IMR-90 (cell line): ENCODE results near the gene NCS1. TPM values are rescaled to one million over a fixed set of nuclear protein-coding genes. Genes with fewer than 3 reads are reported as not detected.

Source experiments
- ATAC-seq: fragments of 200-7000 bp; cut with Tn5 transposase; 2 replicates; pipeline ENCODE4 v1.9.1; 2020; ENCODE audit warnings: low read depth, mild to moderate bottlenecking, moderate library complexity
- BruUV-seq: library from RNA; stranded (reverse); fragments of 400-500 nt; replicated peaks from 2 replicates; lab custom pipeline; 2021; lab: Mats Ljungman, UMichigan
- CTCF ChIA-PET: fragments of 300-600 bp; formaldehyde crosslinking; extraction: SDS; loops from one replicate; lab custom pipeline; 2021; ENCODE audit warnings: antibody characterized with exemption; lab: Yijun Ruan, JAX
- POLR2A ChIA-PET: fragments of 300-600 bp; sonication (Branson Sonifier 250); formaldehyde crosslinking; loops from one replicate; lab custom pipeline; 2022; ENCODE audit warnings: antibody characterized with exemption; ENCODE audit not compliant: unreplicated experiment; lab: Charles Lee
- DNase-seq: peaks from one replicate; pipeline ENCODE4 v3.0.0; 2013
- H2AFZ ChIP-seq: replicated peaks from 2 replicates; pipeline ENCODE3; 2013; ENCODE audit warnings: low read length, mild to moderate bottlenecking; ENCODE audit not compliant: poor library complexity
- H2AK5ac ChIP-seq: 2 replicates; pipeline ENCODE4 v1.6.1; 2013; ENCODE audit warnings: low read depth, low read length, inconsistent platforms
- H2AK9ac ChIP-seq: replicated peaks from 2 replicates; pipeline ENCODE3; 2013; ENCODE audit warnings: mild to moderate bottlenecking, low read depth, low read length, moderate library complexity; ENCODE audit not compliant: poor library complexity
- H2BK120ac ChIP-seq: 2 replicates; pipeline ENCODE4 v1.6.1; 2013; ENCODE audit warnings: low read depth, low read length, inconsistent platforms
- H2BK15ac ChIP-seq: 3 replicates; pipeline ENCODE4 v1.6.1; 2013; ENCODE audit warnings: low read depth, low read length, inconsistent platforms
- H2BK20ac ChIP-seq: 2 replicates; pipeline ENCODE4 v1.6.1; 2013; ENCODE audit warnings: low read depth, mild to moderate bottlenecking, inconsistent platforms, low read length, moderate library complexity
- H2BK5ac ChIP-seq: 2 replicates; pipeline ENCODE4 v1.6.1; 2013; ENCODE audit warnings: mild to moderate bottlenecking, low read depth, low read length, inconsistent platforms; ENCODE audit not compliant: poor library complexity, severe bottlenecking
- H3K14ac ChIP-seq: replicated peaks from 2 replicates; pipeline ENCODE4 v1.6.1; 2013; ENCODE audit warnings: low read depth, low read length, inconsistent platforms
- H3K18ac ChIP-seq: 2 replicates; pipeline ENCODE4 v1.6.1; 2013; ENCODE audit warnings: low read depth, low read length, control low read depth
- H3K23ac ChIP-seq: 2 replicates; pipeline ENCODE4 v1.6.1; 2013; ENCODE audit warnings: low read depth, low read length, inconsistent platforms
- H3K27ac ChIP-seq: 2 replicates; pipeline ENCODE4 v1.5.1; 2013; ENCODE audit warnings: mild to moderate bottlenecking, control low read depth, low read length; ENCODE audit not compliant: insufficient read depth
- H3K27me3 ChIP-seq: 2 replicates; pipeline ENCODE4 v1.6.1; 2013; ENCODE audit warnings: low read length; ENCODE audit not compliant: control insufficient read depth, insufficient read depth
- H3K36me3 ChIP-seq: 2 replicates; pipeline ENCODE4 v1.6.1; 2013; ENCODE audit warnings: low read length, mixed read lengths; ENCODE audit not compliant: control insufficient read depth, insufficient read depth
- H3K4ac ChIP-seq: 2 replicates; pipeline ENCODE4 v1.6.1; 2013; ENCODE audit warnings: low read depth, low read length, inconsistent platforms
- H3K4me1 ChIP-seq: 2 replicates; pipeline ENCODE4 v1.6.1; 2013; ENCODE audit warnings: low read length, mixed read lengths; ENCODE audit not compliant: control insufficient read depth, insufficient read depth
- H3K4me2 ChIP-seq: 2 replicates; pipeline ENCODE4 v1.6.1; 2013; ENCODE audit warnings: low read depth, mild to moderate bottlenecking, control low read depth, low read length, moderate library complexity
- H3K4me3 ChIP-seq: 2 replicates; pipeline ENCODE4 v1.5.1; 2013; ENCODE audit warnings: low read depth, mild to moderate bottlenecking, control low read depth, low read length, moderate library complexity; ENCODE audit not compliant: insufficient read depth
- H3K56ac ChIP-seq: 2 replicates; pipeline ENCODE4 v1.6.1; 2013; ENCODE audit warnings: low read length, inconsistent platforms; ENCODE audit not compliant: insufficient read depth; ENCODE audit errors: extremely low read depth
- H3K79me1 ChIP-seq, 2 experiments: 2 replicates each; pipeline ENCODE4 v1.6.1; 2013; ENCODE audit warnings: low read length in 2 of 2, inconsistent platforms in 1 of 2, low read depth in 1 of 2
- H3K9ac ChIP-seq: 2 replicates; pipeline ENCODE4 v1.6.1; 2013; ENCODE audit warnings: low read depth, low read length, control low read depth
- H3K9me1 ChIP-seq: 2 replicates; pipeline ENCODE4 v1.6.1; 2013; ENCODE audit warnings: low read length, inconsistent platforms; ENCODE audit not compliant: insufficient read depth
- H3K9me3 ChIP-seq: 2 replicates; pipeline ENCODE4 v1.6.1; 2013; ENCODE audit warnings: low read length; ENCODE audit not compliant: control insufficient read depth, insufficient read depth
- H4K20me1 ChIP-seq: 2 replicates; pipeline ENCODE4 v1.6.1; 2013; ENCODE audit warnings: low read length, inconsistent platforms; ENCODE audit not compliant: insufficient read depth
- H4K5ac ChIP-seq: 2 replicates; pipeline ENCODE4 v1.6.1; 2013; ENCODE audit warnings: mild to moderate bottlenecking, low read depth, low read length, control low read depth
- H4K8ac ChIP-seq, 2 experiments: 2 replicates each; pipeline ENCODE4 v1.6.1; 2013; ENCODE audit warnings: low read depth in 2 of 2, low read length in 2 of 2, control low read depth in 1 of 2, inconsistent platforms in 1 of 2
- H4K91ac ChIP-seq: 2 replicates; pipeline ENCODE4 v1.6.1; 2013; ENCODE audit warnings: low read depth, low read length, inconsistent platforms; ENCODE audit not compliant: insufficient read depth
- NFE2L2 ChIP-seq: fragments of 150-350 bp; IDR thresholded peaks from 2 replicates; pipeline ENCODE4 v1.6.1; 2016; ENCODE audit warnings: low read depth, mild to moderate bottlenecking, low read length
- POLR2A ChIP-seq: IDR thresholded peaks from 2 replicates; pipeline ENCODE4 v1.6.1; 2012; ENCODE audit warnings: mild to moderate bottlenecking, low read depth, low read length
- WGBS, 2 experiments: methylation state at CpG; one replicate each; pipeline versions ENCODE4 v1.1.5 to v1.1.7; 2013; ENCODE audit warnings: missing lambda C conversion rate in 2 of 2; ENCODE audit not compliant: insufficient read length in 1 of 2; ENCODE audit errors: extremely low coverage in 2 of 2; 5-methylcytosine and 5-hydroxymethylcytosine counted together
- dilution Hi-C: fragments of 300-500 bp; cut with HindIII; formaldehyde crosslinking; loops from one replicate; pipeline ENCODE4 v1.14.3; 2018; ENCODE audit warnings: low sequenced_read_pairs; ENCODE audit not compliant: unreplicated experiment
- in situ Hi-C: fragments of 300-500 bp; cut with MboI; formaldehyde crosslinking; loops from 3 replicates; pipeline ENCODE4 v1.14.3; 2019; ENCODE audit warnings: low sequenced_read_pairs, inconsistent platforms, mixed read lengths
- intact Hi-C: fragments of 100-400 bp; cut with micrococcal nuclease; formaldehyde crosslinking; loops from 2 replicates; pipeline ENCODE4 v1.10.0; 2022
- polyA plus RNA-seq, 3 experiments: library from polyadenylated mRNA; depleted of rRNA; stranded (reverse); fragments of >200 nt; gene quantifications; 2 replicates each; pipeline ENCODE4 v1.2.3, GENCODE V29; 2012; ENCODE audit warnings: low replicate concordance in 1 of 3
- total RNA-seq: library from RNA; depleted of rRNA; stranded (reverse); fragments of >200 nt; gene quantifications from 2 replicates; pipeline ENCODE4 v1.2.3, GENCODE V29; 2012

Gene NCS1
- total and polyA plus RNA-seq, 2 of the 4 experiments (the other 2 are of a cell fraction): 41.0 to 60.5 TPM

DNA sequence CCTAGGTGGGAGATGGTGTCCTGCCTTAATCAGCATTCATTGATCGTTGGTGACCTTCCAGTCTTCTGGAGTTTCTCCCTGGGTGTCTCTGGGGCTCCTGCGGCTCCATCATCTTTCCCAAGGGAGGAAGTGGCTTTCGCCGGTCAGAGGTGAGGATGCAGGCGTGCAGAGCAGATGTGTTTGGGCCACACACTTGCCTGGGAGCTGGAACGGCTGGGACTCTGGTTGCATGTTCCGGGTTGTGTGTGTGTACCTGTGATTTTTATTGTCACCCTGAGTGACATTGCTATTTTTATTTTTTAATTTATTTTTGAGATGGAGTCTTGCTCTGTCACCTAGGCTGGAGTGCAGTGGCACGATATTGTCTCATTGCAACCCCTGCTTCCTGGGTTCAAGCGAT, 103.0 kb downstream of the NCS1 start:
- intact Hi-C loops (loop anchor here (10.0 kb wide), 1 partner anchor 60 kb away; no protein-coding TSS in a partner anchor), in situ Hi-C loops (no loop called here), dilution Hi-C loops (no loop called here)
- ChIA-PET POLR2A (no interaction called here), CTCF (interaction anchor here (0.6 to 0.7 kb wide), 2 partner anchors 562 to 747 kb away, joined by 3 to 4 read pairs; no protein-coding TSS in a partner anchor)
- 64% methylated on average over 3 of the region's 9 CpGs; no CpG with 5 or more reads in 1 of the 2 experiments for WGBS, 2 experiments
- H3K79me1 ChIP-seq: no peaks in the 10 kb centered on the region
- H3K36me3 ChIP-seq: no peaks in the 10 kb centered on the region
- peaks cover 24% of the 10 kb centered on the region for H3K27me3 ChIP-seq
- H3K4me2 ChIP-seq: no peak overlapping the region
- H3K4ac ChIP-seq: no peak overlapping the region
- DNase-seq: no peak
- H2BK15ac ChIP-seq: no peak overlapping the region
- H4K5ac ChIP-seq: no peak overlapping the region
- no peak overlapping the region for H4K91ac ChIP-seq
- no peak overlapping the region for H2BK5ac ChIP-seq
- no peak overlapping the region for H2AK9ac ChIP-seq
- H2AFZ ChIP-seq: no peak overlapping the region
- no peaks in the 10 kb centered on the region for H3K9me1 ChIP-seq
- no peak overlapping the region for H3K18ac ChIP-seq
- H4K20me1 ChIP-seq: no peaks in the 10 kb centered on the region
- no peak overlapping the region for H3K4me3 ChIP-seq
- no peak for ATAC-seq
- H2BK20ac ChIP-seq: no peak overlapping the region
- no peak for TF ChIP-seq NFE2L2
- no peak for TF ChIP-seq POLR2A
- H3K56ac ChIP-seq: no peak overlapping the region
- peaks cover 2% of the 10 kb centered on the region; the same call in 1 of the 2 replicates for H3K4me1 ChIP-seq
- H3K23ac ChIP-seq: no peak overlapping the region
- H3K9me3 ChIP-seq: no peaks in the 10 kb centered on the region
- no peak overlapping the region for H3K27ac ChIP-seq
- H3K9ac ChIP-seq: no peak overlapping the region
- no peak overlapping the region for H2BK120ac ChIP-seq
- H3K14ac ChIP-seq: no peak overlapping the region
- no peak overlapping the region for H4K8ac ChIP-seq
- BruUV-seq: no TSS peak
- no peak overlapping the region for H2AK5ac ChIP-seq
